Thyroid gland (tissue), 4 donors: ENCODE results near the gene MAGI2. TPM values are rescaled to one million over a fixed set of nuclear protein-coding genes. Genes with fewer than 3 reads are reported as not detected.

Experiments
- DNase-seq, 2 donors: peaks; one replicate each; pipeline ENCODE4 v3.0.0-alpha.2; 2019
- H3K27ac ChIP-seq, 3 donors: fragments of 200-600 bp; sonication (generic); 1 replicate in 2 of 3; 2 replicates in 1 of 3; pipeline ENCODE4 v1.5.1; 2016 to 2019; ENCODE audit warnings: mild to moderate bottlenecking in 1 of 3, moderate library complexity in 1 of 3
- H3K27me3 ChIP-seq: fragments of 200-600 bp; sonication (generic); one replicate; pipeline ENCODE4 v1.5.1; 2019
- H3K36me3 ChIP-seq, 2 donors: fragments of 200-600 bp; sonication (generic); one replicate each; pipeline ENCODE4 v1.5.1; 2016 to 2019
- H3K4me1 ChIP-seq, 2 donors: fragments of 200-600 bp; sonication (generic); one replicate each; pipeline ENCODE4 v1.5.1; 2017 to 2019
- H3K4me3 ChIP-seq, 3 donors: fragments of 200-600 bp; sonication (generic); replicated peaks in 1 of 3; 1 replicate in 2 of 3; 2 replicates in 1 of 3; pipeline ENCODE4 v1.5.1; 2016; ENCODE audit warnings: mild to moderate bottlenecking in 1 of 3
- H3K9me3 ChIP-seq: fragments of 200-600 bp; sonication (generic); one replicate; pipeline ENCODE4 v1.5.1; 2017
- POLR2A ChIP-seq, 2 donors: fragments of 450-650 bp; IDR thresholded peaks; one replicate each; pipeline ENCODE4 v1.6.1; 2017; ENCODE audit warnings: antibody characterized with exemption in 2 of 2, mild to moderate bottlenecking in 2 of 2, moderate library complexity in 1 of 2
- WGBS, 2 donors: methylation state at CpG; one replicate each; pipeline ENCODE4 v1.1.5; 2017; 5-methylcytosine and 5-hydroxymethylcytosine counted together
- intact Hi-C: fragments of 100-400 bp; cut with DNase I; formaldehyde crosslinking; loops from one replicate; pipeline ENCODE4 v1.15.1; 2023
- total RNA-seq, 4 donors: library from RNA; depleted of rRNA; stranded (reverse); fragments of >200 nt; gene quantifications; one replicate each; pipeline ENCODE4 v1.2.3, GENCODE V29; 2016
- TF ChIP-seq, protein P1 (sequence below), 6 experiments: fragments of 200-600 bp in 3 of 6; fragments of 450-650 bp in 3 of 6; sonication (generic) in 3 of 6; IDR thresholded peaks; one replicate each; pipeline ENCODE4 v1.5.1; 2016 to 2019; ENCODE audit warnings: antibody characterized with exemption in 6 of 6, mild to moderate bottlenecking in 2 of 6, inconsistent platforms in 1 of 6, moderate library complexity in 1 of 6

Gene MAGI2
- total RNA-seq, 4 donors from 2014 or later: 20.7 to 31.1 (median 26.0) TPM

DNA sequence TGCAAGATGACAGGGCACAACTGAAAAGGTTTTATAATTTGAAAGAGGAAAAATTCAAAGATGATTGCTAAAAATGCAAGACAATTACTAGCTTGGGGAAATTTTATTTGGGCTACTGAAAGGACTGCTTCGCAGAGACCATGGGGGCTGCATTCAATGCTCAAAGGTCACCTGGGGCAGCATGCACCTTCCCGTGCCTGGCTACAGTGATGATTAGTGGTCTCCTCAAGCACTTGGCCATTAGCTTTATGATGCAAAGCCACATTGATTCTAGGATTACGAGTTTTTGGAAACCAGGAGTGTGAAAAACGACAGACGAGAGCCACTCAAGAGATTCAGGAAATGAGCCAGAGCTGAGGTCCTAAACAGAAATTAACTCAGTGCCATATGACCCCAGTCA, 890.3 kb downstream of the MAGI2 start:
- intact Hi-C loops: no loop called here
- H3K4me1 ChIP-seq: no peaks in the 10 kb centered on the region
- no peaks in the 10 kb centered on the region for H3K9me3 ChIP-seq
- H3K27me3 ChIP-seq: no peaks in the 10 kb centered on the region
- no peak overlapping the region for H3K27ac ChIP-seq
- no peaks in the 10 kb centered on the region for H3K36me3 ChIP-seq
- TF ChIP-seq POLR2A (IDR thresholded peaks at IDR 0.05): no peak
- TF ChIP-seq, protein P1, sequence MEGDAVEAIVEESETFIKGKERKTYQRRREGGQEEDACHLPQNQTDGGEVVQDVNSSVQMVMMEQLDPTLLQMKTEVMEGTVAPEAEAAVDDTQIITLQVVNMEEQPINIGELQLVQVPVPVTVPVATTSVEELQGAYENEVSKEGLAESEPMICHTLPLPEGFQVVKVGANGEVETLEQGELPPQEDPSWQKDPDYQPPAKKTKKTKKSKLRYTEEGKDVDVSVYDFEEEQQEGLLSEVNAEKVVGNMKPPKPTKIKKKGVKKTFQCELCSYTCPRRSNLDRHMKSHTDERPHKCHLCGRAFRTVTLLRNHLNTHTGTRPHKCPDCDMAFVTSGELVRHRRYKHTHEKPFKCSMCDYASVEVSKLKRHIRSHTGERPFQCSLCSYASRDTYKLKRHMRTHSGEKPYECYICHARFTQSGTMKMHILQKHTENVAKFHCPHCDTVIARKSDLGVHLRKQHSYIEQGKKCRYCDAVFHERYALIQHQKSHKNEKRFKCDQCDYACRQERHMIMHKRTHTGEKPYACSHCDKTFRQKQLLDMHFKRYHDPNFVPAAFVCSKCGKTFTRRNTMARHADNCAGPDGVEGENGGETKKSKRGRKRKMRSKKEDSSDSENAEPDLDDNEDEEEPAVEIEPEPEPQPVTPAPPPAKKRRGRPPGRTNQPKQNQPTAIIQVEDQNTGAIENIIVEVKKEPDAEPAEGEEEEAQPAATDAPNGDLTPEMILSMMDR (IDR thresholded peaks at IDR 0.05): no peak
- no peak for DNase-seq
- H3K4me3 ChIP-seq: no peak overlapping the region
- WGBS, 2 donors: 54 to 59% methylated on average over 5 of the region's 5 CpGs

DNA sequence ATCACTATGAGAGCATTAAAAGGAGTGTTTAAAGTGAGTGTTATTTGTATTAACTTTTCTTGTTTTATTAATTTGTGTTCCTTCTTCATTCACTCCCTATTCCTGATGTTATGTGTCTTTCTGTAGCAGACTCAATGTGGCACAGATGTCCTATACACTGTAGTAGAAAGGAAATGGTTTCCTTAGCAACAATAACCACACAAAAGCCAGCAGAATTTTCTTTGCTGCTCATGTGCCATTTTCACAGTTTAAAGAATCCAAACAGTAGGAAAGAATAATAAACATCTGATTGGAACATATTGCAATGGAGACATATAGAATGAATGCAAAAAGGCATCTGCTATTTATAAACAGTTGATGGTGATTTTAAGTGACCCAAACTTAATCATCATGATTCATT, 891.3 kb downstream of the MAGI2 start:
- intact Hi-C loops: no loop called here
- Histone ChIP-seq H3K4me3 (no peak overlapping the region), H3K9me3 (no peaks in the 10 kb centered on the region), H3K36me3 (no peaks in the 10 kb centered on the region), H3K4me1 (no peaks in the 10 kb centered on the region), H3K27ac (no peak overlapping the region), H3K27me3 (no peaks in the 10 kb centered on the region)
- no peak for DNase-seq
- no peak for TF ChIP-seq POLR2A (IDR thresholded peaks at IDR 0.05)
- TF ChIP-seq, protein P1 (IDR thresholded peaks at IDR 0.05): no peak

DNA sequence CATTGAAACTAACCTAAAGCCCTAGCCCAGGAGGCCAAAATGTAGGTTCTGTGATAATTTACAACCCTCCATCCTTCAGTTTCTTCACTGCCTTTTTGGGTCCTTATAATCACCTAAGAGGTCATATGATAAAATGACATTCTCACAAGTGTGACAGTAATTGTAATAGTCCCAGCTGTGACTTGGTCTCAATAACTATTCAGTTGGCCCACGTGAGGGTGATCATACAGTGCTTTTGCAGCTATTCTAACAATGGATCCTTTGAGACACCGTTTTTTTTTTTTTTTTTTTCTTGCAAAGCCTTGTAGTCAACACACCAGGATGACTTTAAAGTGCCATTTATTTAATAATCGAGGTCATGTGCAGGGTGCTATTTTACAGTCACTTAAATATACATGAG, 894.9 kb downstream of the MAGI2 start:
- Histone ChIP-seq H3K9me3 (no peaks in the 10 kb centered on the region), H3K4me1 (no peaks in the 10 kb centered on the region), H3K27me3 (no peaks in the 10 kb centered on the region), H3K27ac (no peak overlapping the region), H3K36me3 (no peaks in the 10 kb centered on the region), H3K4me3 (no peak overlapping the region)
- intact Hi-C loops: no loop called here
- TF ChIP-seq, protein P1 (IDR thresholded peaks at IDR 0.05): no peak
- TF ChIP-seq POLR2A (IDR thresholded peaks at IDR 0.05): no peak
- WGBS, 2 donors: 68% methylated on average over 3 of the region's 3 CpGs
- DNase-seq: no peak

- no peaks in the 10 kb centered on the region for H3K4me1 ChIP-seq
- H3K27me3 ChIP-seq: no peaks in the 10 kb centered on the region
- H3K4me3 ChIP-seq: no peak overlapping the region
- H3K9me3 ChIP-seq: no peaks in the 10 kb centered on the region
- WGBS, 2 donors: 85 to 87% methylated on average over 1 of the region's 1 CpG
- no peaks in the 10 kb centered on the region for H3K36me3 ChIP-seq
- no peak overlapping the region for H3K27ac ChIP-seq
- DNase-seq: no peak
- intact Hi-C loops: no loop called here
- TF ChIP-seq POLR2A (IDR thresholded peaks at IDR 0.05): no peak
- TF ChIP-seq, protein P1 (IDR thresholded peaks at IDR 0.05): no peak
Observed at GRCh38 chr7:78543976-78544375, 909.5 kb downstream of the MAGI2 start.

DNA sequence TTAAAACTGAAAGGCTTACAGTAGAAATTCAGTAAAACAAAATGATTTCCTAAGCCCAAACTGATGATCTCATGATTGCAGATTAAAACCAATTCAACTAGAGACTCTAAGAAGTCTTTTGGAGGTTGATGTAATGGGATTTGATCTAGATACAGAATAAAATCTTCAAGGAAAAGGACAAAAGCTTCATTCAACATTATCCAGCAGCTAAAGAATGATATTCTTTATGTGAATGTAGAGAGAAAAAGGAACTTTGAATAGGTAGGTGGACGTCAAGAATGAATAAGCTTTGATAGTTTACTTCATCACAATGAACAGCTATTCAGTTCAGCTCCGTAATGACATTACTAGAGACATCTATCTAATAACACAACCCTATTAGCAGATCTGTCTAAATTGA, 910.5 kb downstream of the MAGI2 start:
- 76 to 91% methylated on average over 2 of the region's 2 CpGs for WGBS, 2 donors
- TF ChIP-seq, protein P1 (IDR thresholded peaks at IDR 0.05): no peak
- TF ChIP-seq POLR2A (IDR thresholded peaks at IDR 0.05): no peak
- DNase-seq: no peak
- Histone ChIP-seq H3K27ac (no peak overlapping the region), H3K4me1 (no peaks in the 10 kb centered on the region), H3K27me3 (no peaks in the 10 kb centered on the region), H3K36me3 (no peaks in the 10 kb centered on the region), H3K4me3 (no peak overlapping the region), H3K9me3 (no peaks in the 10 kb centered on the region)
- intact Hi-C loops: no loop called here
